NT2/D1 (cell line): Measurements from ENCODE around the gene TDRD3.

Experiments
- DNase-seq: peaks from one replicate; pipeline ENCODE4 v3.0.0-alpha.2; 2011; ENCODE audit warnings: low read depth, low spot score
- H3K27me3 ChIP-seq: 2 replicates; pipeline ENCODE4 v1.6.0; 2011; ENCODE audit warnings: mild to moderate bottlenecking; ENCODE audit not compliant: insufficient read length, insufficient read depth
- H3K36me3 ChIP-seq: 2 replicates; pipeline ENCODE4 v1.6.1; 2011; ENCODE audit warnings: mild to moderate bottlenecking, low read length, mixed read lengths; ENCODE audit not compliant: insufficient read depth, insufficient read length
- H3K4me1 ChIP-seq: 2 replicates; pipeline ENCODE4 v1.5.1; 2011; ENCODE audit not compliant: insufficient read depth, insufficient read length
- H3K4me3 ChIP-seq: 2 replicates; pipeline ENCODE4 v1.5.1; 2011; ENCODE audit warnings: low read depth; ENCODE audit not compliant: insufficient read length
- H3K9ac ChIP-seq: 2 replicates; pipeline ENCODE4 v1.6.0; 2011; ENCODE audit warnings: low read depth; ENCODE audit not compliant: insufficient read length
- H3K9me3 ChIP-seq: 2 replicates; pipeline ENCODE4 v1.5.1; 2011; ENCODE audit warnings: mild to moderate bottlenecking, low read length; ENCODE audit not compliant: insufficient read depth
- SUZ12 ChIP-seq: IDR thresholded peaks from 2 replicates; pipeline ENCODE4 v1.6.1; 2011; ENCODE audit not compliant: insufficient read length, insufficient read depth; ENCODE audit errors: extremely low read depth
- YY1 ChIP-seq: IDR thresholded peaks from 2 replicates; pipeline ENCODE4 v1.6.1; 2011; ENCODE audit not compliant: insufficient read length, insufficient read depth
- ZNF274 ChIP-seq: IDR thresholded peaks from 2 replicates; pipeline ENCODE4 v1.6.1; 2011; ENCODE audit warnings: mild to moderate bottlenecking, low read depth, low read length

The TDRD3 gene

DNA sequence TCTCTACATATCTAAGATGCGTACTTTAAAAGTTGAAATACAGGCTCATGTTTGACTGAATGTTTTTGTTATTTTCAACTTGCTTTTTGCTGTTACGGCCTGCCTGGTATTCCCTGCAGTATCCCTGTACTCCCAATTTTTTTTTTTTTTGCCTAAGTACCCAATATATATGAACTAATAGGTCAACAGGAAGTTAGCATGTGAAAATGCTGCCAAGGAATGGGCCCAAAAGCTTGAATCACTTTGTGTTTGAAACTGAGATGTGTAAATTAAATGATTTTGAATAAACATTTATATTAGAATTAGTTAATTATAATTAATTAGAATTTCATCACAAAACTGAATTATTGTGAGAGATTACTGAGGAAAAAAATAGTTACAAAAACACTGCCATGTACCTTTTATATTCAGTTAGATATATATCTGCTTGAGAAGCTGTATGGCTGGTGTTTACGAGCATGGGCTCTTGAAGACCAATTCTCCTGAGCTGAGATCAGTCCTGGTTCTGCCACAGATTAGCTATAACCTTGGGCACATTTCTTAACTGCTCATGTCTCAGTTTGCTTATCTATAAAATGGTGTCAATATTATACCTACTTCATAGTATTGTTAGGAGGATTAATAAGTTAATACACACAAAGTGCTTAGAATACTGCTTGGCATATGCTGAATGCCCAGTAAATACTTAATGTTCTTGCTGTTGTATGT, 16.0 kb downstream of the TDRD3 start:
- no peaks in the 10 kb centered on the region for H3K4me1 ChIP-seq
- DNase-seq: no peak
- no peaks in the 10 kb centered on the region for H3K27me3 ChIP-seq
- H3K9me3 ChIP-seq: no peaks in the 10 kb centered on the region
- H3K36me3 ChIP-seq: no peaks in the 10 kb centered on the region
- TF ChIP-seq ZNF274 (no peak), SUZ12 (no peak), YY1 (no peak)
- H3K9ac ChIP-seq: no peak overlapping the region
- no peak overlapping the region for H3K4me3 ChIP-seq

DNA sequence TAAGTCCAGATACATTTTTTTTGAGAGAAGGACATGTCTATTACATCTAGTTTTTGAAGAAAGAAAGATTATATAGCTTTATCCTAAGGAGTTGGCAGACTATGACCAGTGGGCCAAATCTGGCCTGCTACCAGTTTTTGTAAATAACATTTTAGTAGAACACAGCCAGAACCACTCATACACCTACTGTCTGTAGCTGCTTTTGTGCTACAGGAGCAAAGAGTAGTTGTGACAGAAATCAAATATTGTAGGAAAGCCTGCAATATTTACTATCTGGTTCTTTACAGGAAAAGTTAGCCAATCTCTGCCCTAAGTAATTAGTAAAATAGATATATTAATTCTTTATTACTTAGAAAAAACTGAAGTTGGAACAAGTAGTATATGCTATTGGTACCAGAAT, 17.2 kb downstream of the TDRD3 start:
- Histone ChIP-seq H3K9ac (no peak overlapping the region), H3K36me3 (no peaks in the 10 kb centered on the region), H3K4me1 (no peaks in the 10 kb centered on the region), H3K4me3 (no peak overlapping the region), H3K27me3 (no peaks in the 10 kb centered on the region), H3K9me3 (no peaks in the 10 kb centered on the region)
- TF ChIP-seq SUZ12 (no peak), ZNF274 (no peak), YY1 (no peak)
- DNase-seq: no peak

DNA sequence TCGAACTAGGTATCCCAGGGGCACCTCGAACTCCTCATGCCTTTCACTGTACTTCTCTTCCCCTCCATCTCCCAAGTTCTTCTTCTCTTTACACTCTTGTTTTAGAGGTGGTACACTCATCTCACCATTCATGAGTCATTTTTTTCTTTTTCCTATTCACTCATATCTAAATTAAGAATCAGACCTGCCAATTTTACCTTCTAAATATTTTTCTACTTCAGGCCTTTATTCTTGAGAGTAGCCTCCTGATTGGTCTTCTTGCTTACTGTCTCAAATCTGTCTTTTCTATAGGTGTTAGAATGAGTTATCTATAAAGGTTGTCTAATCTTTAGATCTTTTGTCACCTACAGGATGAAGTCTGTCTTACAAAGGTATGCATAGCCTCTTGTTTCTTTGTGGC, 20.7 kb downstream of the TDRD3 start:
- Histone ChIP-seq H3K27me3 (no peaks in the 10 kb centered on the region), H3K4me3 (no peak overlapping the region), H3K9ac (no peak overlapping the region), H3K36me3 (no peaks in the 10 kb centered on the region), H3K4me1 (no peaks in the 10 kb centered on the region), H3K9me3 (no peaks in the 10 kb centered on the region)
- TF ChIP-seq ZNF274 (no peak), SUZ12 (no peak), YY1 (no peak)
- no peak for DNase-seq

DNA sequence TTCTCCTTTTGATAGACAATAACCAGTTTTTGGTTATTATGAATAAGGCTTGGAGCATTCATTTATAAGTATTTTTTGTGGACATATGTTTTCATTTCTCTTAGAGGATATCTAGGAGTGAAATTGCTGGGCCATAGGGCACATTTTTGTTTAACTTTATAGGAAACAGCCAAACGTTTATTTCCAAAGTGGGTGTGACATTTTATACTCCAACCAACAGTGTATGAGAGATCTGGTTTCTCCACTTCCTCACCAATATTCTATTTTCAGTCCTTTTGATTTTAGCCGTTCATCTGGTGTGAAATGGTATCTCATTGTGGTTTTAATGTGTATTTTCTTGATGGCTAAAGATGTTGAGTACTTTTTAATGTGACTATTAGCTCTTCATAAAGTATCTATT, 21.9 kb downstream of the TDRD3 start:
- Histone ChIP-seq H3K9me3 (no peaks in the 10 kb centered on the region), H3K4me1 (no peaks in the 10 kb centered on the region), H3K9ac (no peak overlapping the region), H3K36me3 (no peaks in the 10 kb centered on the region), H3K4me3 (no peak overlapping the region), H3K27me3 (no peaks in the 10 kb centered on the region)
- no peak for DNase-seq
- no peak for TF ChIP-seq SUZ12
- no peak for TF ChIP-seq YY1
- no peak for TF ChIP-seq ZNF274

DNA sequence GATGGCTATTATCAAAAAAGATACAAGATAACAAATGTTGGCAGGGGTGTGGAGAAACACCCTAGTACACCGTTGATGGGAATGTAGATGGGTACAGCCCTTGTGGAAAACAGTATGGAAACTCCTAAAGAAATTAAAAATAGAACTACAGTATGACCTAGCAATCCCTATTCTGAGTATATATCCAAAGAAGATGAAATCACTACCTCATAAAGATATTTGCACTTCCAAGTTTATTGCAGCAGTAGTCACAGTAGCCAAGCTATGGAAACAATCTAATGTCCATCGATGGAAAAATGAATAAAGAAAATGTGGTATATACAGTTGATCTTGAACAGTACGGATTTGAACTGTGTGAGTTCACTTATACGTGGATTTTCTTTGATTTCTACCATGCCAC, 28.3 kb downstream of the TDRD3 start:
- no peak overlapping the region for H3K4me3 ChIP-seq
- no peaks in the 10 kb centered on the region for H3K9me3 ChIP-seq
- DNase-seq: no peak
- H3K36me3 ChIP-seq: no peaks in the 10 kb centered on the region
- H3K27me3 ChIP-seq: no peaks in the 10 kb centered on the region
- H3K9ac ChIP-seq: no peak overlapping the region
- TF ChIP-seq ZNF274 (no peak), SUZ12 (no peak), YY1 (no peak)
- H3K4me1 ChIP-seq: no peaks in the 10 kb centered on the region

- no peaks in the 10 kb centered on the region for H3K27me3 ChIP-seq
- H3K9me3 ChIP-seq: no peaks in the 10 kb centered on the region
- no peak overlapping the region for H3K9ac ChIP-seq
- DNase-seq: no peak
- TF ChIP-seq YY1 (no peak), SUZ12 (no peak), ZNF274 (no peak)
- no peaks in the 10 kb centered on the region for H3K36me3 ChIP-seq
- no peak overlapping the region for H3K4me3 ChIP-seq
- no peaks in the 10 kb centered on the region for H3K4me1 ChIP-seq
Observed at GRCh38 chr13:60426075-60426474, 29.1 kb downstream of the TDRD3 start.

DNA sequence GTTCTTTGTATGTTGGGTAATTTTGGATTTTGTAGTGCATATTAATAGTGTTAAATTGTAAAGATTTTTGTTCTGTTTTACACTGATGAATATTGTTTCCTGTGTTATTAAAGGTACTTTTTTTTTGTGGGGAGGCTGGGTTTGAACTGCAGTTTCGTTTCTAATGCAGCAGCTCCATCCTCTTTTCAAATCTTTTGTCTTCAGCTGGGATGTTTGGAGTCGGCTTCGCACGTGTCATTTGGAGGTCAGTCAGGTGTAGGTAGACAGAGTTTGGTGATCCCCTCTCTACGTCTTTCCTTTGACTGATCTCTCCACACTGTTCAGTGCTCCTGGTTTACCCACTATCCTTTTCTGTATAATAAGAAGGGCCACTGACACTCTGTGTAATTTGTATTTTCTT, 30.3 kb downstream of the TDRD3 start:
- TF ChIP-seq SUZ12: no peak
- TF ChIP-seq YY1: no peak
- Histone ChIP-seq H3K36me3 (no peaks in the 10 kb centered on the region), H3K4me1 (no peaks in the 10 kb centered on the region), H3K27me3 (no peaks in the 10 kb centered on the region), H3K4me3 (no peak overlapping the region), H3K9me3 (no peaks in the 10 kb centered on the region), H3K9ac (no peak overlapping the region)
- DNase-seq: no peak
